ENCODE results near the gene CEL.

CEL gene

DNA sequence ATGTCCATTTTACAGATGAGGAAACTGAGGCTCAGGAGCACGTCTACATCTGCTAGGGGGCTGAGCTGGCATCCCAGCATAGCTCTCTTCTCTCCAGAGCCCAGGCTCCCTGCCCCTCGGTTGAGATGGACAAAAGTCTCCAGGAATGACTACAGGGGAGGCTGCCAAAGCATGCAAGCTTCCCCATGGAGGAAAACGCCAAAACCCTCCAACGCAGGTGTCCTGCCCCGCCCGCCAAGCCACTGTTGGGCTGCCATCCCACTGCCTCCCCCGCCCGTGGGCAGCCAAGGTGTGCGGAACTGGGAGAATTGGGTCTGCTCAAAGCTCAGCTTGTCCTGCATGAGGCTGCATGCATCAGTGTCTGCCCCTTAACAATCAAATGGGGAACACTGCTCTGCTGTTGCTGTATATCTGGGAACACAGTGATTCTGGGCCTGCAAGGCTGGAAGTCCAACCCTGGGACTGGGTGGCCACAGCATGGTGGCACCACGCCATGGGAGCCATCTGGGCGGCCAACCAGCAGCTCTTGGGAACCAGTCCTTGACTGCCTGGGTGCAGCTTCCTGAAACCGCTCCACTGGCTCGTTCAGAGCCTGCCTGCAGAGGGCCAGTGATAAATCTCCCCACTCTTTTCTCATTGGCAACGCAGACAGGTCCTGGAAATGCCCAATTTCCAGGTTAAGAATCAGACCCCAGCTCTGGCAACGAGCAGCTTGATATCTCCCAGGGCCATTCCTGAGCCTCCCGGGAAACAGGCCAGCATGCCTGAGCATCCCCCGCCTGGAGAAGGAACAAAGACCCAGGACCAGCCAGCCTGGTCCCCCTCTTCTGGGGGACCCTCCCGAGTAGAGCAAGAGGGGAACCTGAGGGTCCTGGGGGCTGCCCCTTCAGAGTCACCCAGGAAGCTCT, 55.7 kb downstream of the CEL start:
- H3K4me3 ChIP-seq (ENCODE audit: low read depth, low read length) = no peak overlapping the region
- TF ChIP-seq, protein P1, sequence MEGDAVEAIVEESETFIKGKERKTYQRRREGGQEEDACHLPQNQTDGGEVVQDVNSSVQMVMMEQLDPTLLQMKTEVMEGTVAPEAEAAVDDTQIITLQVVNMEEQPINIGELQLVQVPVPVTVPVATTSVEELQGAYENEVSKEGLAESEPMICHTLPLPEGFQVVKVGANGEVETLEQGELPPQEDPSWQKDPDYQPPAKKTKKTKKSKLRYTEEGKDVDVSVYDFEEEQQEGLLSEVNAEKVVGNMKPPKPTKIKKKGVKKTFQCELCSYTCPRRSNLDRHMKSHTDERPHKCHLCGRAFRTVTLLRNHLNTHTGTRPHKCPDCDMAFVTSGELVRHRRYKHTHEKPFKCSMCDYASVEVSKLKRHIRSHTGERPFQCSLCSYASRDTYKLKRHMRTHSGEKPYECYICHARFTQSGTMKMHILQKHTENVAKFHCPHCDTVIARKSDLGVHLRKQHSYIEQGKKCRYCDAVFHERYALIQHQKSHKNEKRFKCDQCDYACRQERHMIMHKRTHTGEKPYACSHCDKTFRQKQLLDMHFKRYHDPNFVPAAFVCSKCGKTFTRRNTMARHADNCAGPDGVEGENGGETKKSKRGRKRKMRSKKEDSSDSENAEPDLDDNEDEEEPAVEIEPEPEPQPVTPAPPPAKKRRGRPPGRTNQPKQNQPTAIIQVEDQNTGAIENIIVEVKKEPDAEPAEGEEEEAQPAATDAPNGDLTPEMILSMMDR (conservative IDR thresholded peaks at IDR 0.05; ENCODE audit: low read depth, low read length) = no peak
- DNase-seq (ENCODE audit: low read depth) = no peak

DNA sequence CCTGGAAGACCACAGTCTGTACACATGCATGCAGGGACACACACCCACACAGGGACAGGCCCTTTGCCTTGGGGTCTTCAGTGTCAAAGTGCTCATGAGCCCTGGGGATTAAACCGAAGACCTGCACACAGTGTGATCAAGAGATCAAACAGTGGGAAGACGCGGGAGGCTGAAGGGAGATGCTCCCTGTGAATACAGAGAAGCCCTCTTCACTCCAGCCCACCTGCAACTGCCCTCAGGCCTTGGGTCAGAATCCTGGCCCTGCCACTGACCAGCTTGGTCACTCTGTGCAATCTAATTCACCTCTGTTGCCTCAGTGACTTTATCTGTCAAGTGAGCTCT, 56.4 kb downstream of the CEL start:
- no peak overlapping the region for H3K4me3 ChIP-seq (ENCODE audit: low read depth, low read length)
- no peak for DNase-seq (ENCODE audit: low read depth)
- TF ChIP-seq, protein P1 (conservative IDR thresholded peaks at IDR 0.05; ENCODE audit: low read depth, low read length) = no peak

DNA sequence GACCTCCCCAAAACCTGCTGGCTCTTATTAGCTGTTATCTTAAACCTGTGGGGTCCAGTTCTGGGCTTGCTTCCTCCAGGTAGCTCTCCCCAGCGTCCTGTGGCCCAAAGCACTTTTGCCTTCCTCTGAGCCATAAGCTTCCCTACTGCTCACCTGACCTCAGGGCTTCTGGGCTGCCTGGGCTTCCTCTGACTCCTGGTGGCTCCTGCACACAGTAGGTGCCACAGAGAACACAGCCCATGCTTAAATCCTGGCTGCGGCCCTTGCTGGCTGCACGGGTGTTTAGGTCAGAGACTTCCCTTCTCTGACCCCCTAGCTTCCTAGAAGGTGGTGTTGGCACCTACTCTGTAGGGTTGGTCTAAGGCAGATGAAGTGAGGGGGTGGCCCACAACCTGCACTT, 56.8 kb downstream of the CEL start:
- TF ChIP-seq, protein P1 (conservative IDR thresholded peaks at IDR 0.05; ENCODE audit: low read depth, low read length) = no peak
- no peak for DNase-seq (ENCODE audit: low read depth)
- H3K4me3 ChIP-seq (ENCODE audit: low read depth, low read length) = no peak overlapping the region

DNA sequence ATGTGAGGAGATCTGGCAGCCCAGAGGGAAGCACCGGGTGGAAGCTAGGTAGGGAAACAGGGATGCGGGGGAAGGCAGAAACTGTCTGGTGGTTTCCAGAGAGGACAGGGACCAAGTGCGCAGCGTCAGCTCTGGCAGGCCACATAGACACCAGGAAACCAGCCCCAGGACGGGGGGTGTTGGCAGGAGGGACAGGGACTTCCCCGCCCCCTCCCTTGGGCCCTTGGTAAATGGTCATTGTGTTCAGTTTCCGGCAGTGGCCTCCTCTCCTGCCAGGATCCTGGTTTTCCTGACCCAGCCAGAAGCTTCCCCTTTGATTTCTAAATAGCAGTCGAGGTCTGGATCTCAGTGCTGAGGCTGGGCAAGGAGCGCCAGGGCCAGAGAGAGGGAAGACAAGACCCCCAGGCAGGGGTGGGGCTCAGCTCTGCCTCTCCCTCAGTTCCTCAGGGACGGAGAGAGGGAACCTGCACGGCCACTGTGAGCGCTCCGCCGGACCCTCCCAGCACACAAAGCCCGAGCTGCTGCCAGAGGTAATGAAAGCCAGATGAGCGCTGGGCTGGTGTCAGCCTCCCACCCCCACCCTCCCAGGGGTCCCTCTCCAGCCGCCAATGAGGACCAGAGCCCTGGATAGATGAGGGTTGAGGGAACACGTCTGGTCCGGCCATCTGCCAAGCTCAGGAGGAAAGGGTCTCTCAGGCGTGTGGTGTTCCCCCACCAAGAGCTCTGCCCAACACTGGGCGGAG, 57.5 kb downstream of the CEL start:
- TF ChIP-seq, protein P1 (conservative IDR thresholded peaks at IDR 0.05; ENCODE audit: low read depth, low read length) = no peak
- DNase-seq (ENCODE audit: low read depth) = peak; percentile 13
- peak overlapping the region; percentile 68 for H3K4me3 ChIP-seq (ENCODE audit: low read depth, low read length)

DNA sequence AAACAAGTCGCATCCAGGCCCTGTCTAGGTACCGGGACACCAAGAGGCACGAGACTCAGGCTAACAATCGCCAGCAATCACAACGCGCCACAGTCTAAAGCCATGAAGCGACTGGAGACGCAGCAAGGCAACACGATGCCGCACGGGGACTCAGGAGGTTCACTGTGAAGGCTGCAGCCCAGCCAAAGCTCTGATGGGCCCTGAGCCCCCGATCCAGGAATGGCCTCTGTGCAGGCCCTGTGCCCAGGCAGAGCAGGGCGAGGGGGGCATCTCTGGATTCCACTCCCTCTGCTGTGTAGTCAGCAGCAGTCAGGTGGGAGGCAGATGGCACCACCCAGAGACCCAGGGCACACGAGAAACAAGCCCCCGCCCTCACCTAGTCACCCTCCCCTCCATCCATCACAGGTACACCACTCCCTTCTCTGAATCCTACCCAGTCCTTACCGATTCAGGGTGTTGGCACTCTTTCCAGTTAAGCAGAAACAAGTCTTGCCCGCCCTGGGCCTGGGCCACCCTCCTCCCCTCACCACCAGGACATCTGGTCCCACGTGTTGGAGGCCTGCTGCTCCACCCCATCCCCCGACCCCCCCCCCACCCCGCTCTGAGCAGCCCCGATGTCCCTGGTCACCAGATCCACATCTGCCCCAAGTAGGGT, 58.2 kb downstream of the CEL start:
- TF ChIP-seq, protein P1 (conservative IDR thresholded peaks at IDR 0.05; ENCODE audit: low read depth, low read length) = no peak
- H3K4me3 ChIP-seq (ENCODE audit: low read depth, low read length) = peak overlapping the region; percentile 68
- no peak for DNase-seq (ENCODE audit: low read depth)

DNA sequence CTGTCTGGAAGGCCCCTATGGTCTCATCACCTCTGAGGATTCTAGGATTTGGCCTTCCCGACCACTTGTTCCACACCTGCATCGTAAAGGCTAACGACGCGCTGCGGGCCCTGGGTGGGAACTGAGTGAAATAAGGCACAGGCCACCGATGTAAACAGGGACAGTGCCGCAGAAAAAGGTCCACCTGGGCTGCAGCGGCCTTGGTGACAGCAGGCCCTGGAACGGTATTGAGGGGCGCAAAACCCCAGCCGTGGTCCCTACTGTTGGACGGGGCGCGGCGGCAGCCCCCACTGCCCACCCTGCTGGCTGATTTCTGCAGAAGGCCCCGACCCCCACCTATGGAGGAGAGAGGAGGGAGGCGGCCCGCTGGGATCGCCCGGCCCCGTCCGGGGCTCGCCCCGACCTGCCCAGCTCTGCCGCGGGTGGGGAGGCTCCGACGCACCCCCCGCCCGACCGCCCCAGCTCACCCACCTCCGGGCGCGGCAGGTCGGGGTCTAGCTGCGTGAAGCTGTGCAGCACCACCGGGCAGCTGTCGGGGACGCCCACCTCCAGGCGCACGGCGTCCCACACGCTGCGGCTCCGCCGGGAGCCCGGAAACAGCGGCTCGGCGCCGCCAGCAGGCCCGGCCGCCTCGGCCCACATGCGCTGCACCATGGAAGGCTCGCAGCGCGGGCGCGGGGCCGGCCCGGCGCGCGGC, 58.9 kb downstream of the CEL start:
- TF ChIP-seq, protein P1 (conservative IDR thresholded peaks at IDR 0.05; ENCODE audit: low read depth, low read length) = no peak
- peak overlapping the region; percentile 68 for H3K4me3 ChIP-seq (ENCODE audit: low read depth, low read length)
- DNase-seq (ENCODE audit: low read depth) = no peak

Measured in choroid plexus epithelial cell (primary cell).